Caco-2 (cell line): ENCODE results near the gene SIL1. TPM values are rescaled to one million over a fixed set of nuclear protein-coding genes. Genes with fewer than 3 reads are reported as not detected.

Source experiments
- BruUV-seq: library from RNA; stranded (reverse); fragments of 400-500 nt; replicated peaks from 2 replicates; lab custom pipeline; 2021; lab: Mats Ljungman, UMichigan
- CTCF ChIA-PET: fragments of 300-600 bp; sonication (Branson Sonifier 250); formaldehyde crosslinking; loops from one replicate; lab custom pipeline; 2022; ENCODE audit warnings: antibody characterized with exemption; lab: Charles Lee
- POLR2A ChIA-PET: fragments of 300-600 bp; sonication (Branson Sonifier 250); formaldehyde crosslinking; loops from one replicate; lab custom pipeline; 2022; ENCODE audit warnings: antibody characterized with exemption; lab: Charles Lee
- DNase-seq, 2 experiments: peaks; one replicate each; pipeline versions ENCODE4 v3.0.0 to v3.0.0-alpha.2; 2020 to 2022
- H3K27me3 ChIP-seq: replicated peaks from 2 replicates; pipeline ENCODE4 v1.6.0; 2011; ENCODE audit warnings: low read length; ENCODE audit not compliant: control insufficient read depth, insufficient read depth
- H3K36me3 ChIP-seq: 2 replicates; pipeline ENCODE4 v1.5.1; 2011; ENCODE audit warnings: low read length; ENCODE audit not compliant: control insufficient read depth, insufficient read depth
- H3K4me1 ChIP-seq: fragments of 250-450 bp; sonication (Bioruptor Pico); 2 replicates; pipeline ENCODE4 v1.5.1; 2020; ENCODE audit warnings: mild to moderate bottlenecking
- H3K4me3 ChIP-seq: 2 replicates; pipeline ENCODE4 v1.5.1; 2011; ENCODE audit warnings: low read depth, mild to moderate bottlenecking, control low read depth, low read length
- H3K9me3 ChIP-seq: fragments of 250-450 bp; sonication (Bioruptor Pico); 2 replicates; pipeline ENCODE4 v1.5.1; 2020; ENCODE audit warnings: mild to moderate bottlenecking, moderate library complexity
- H3K27ac Mint-ChIP-seq: one replicate; pipeline ENCODE4 v1.8.0; 2022; ENCODE audit warnings: mixed read lengths; ENCODE audit not compliant: unreplicated experiment
- H3K27me3 Mint-ChIP-seq: one replicate; pipeline ENCODE4 v1.8.0; 2022; ENCODE audit warnings: mixed read lengths; ENCODE audit not compliant: insufficient read depth, unreplicated experiment
- H3K36me3 Mint-ChIP-seq: one replicate; pipeline ENCODE4 v1.8.0; 2022; ENCODE audit warnings: mild to moderate bottlenecking, mixed read lengths; ENCODE audit not compliant: insufficient read depth, unreplicated experiment
- H3K4me1 Mint-ChIP-seq: one replicate; pipeline ENCODE4 v1.8.0; 2022; ENCODE audit warnings: low read depth, mixed read lengths; ENCODE audit not compliant: unreplicated experiment
- H3K4me3 Mint-ChIP-seq: one replicate; pipeline ENCODE4 v1.8.0; 2022; ENCODE audit warnings: mild to moderate bottlenecking, moderate library complexity, mixed read lengths; ENCODE audit not compliant: unreplicated experiment
- H3K9me3 Mint-ChIP-seq: one replicate; pipeline ENCODE4 v1.8.0; 2022; ENCODE audit warnings: mixed read lengths; ENCODE audit not compliant: unreplicated experiment
- CTCF ChIP-seq, 2 experiments: fragments of 200-600 bp in 1 of 2; IDR thresholded peaks; 1 replicate in 1 of 2; 2 replicates in 1 of 2; pipeline versions ENCODE4 v1.5.1 to v1.8.0; 2011 to 2022; ENCODE audit warnings: antibody characterized with exemption in 1 of 2, control low read depth in 1 of 2, inconsistent platforms in 1 of 2, low read depth in 1 of 2, low read length in 1 of 2, mild to moderate bottlenecking in 1 of 2, moderate library complexity in 1 of 2; ENCODE audit not compliant: insufficient read depth in 1 of 2, severe bottlenecking in 1 of 2, unreplicated experiment in 1 of 2
- intact Hi-C: fragments of 100-400 bp; cut with micrococcal nuclease; formaldehyde crosslinking; loops from one replicate; pipeline ENCODE4 v1.10.0; 2022; ENCODE audit not compliant: unreplicated experiment
- total RNA-seq: library from RNA; stranded (reverse); gene quantifications from 2 replicates; pipeline ENCODE4 v1.2.3, GENCODE V29; 2022

SIL1 gene
- total RNA-seq, 1 experiment from 2014 or later = 29.7 TPM

GRCh38 chr5:139068494-139069151 is 129.5 kb downstream of the SIL1 start:
- intact Hi-C loops = no loop called here
- TF ChIP-seq CTCF (IDR thresholded peaks at IDR 0.05; ENCODE audit: insufficient read depth in 1 of 2, low read depth in 1 of 2, low read length in 1 of 2, severe bottlenecking in 1 of 2, unreplicated experiment in 1 of 2) = no peak
- no peaks in the 10 kb centered on the region for H3K9me3 Mint-ChIP-seq
- Histone ChIP-seq H3K27me3 (no peaks in the 10 kb centered on the region), H3K9me3 (no peaks in the 10 kb centered on the region), H3K36me3 (no peaks in the 10 kb centered on the region), H3K4me1 (no peaks in the 10 kb centered on the region), H3K4me3 (no peak overlapping the region)
- no peak overlapping the region for H3K27ac Mint-ChIP-seq
- no peak for DNase-seq
- H3K36me3 Mint-ChIP-seq = no peaks in the 10 kb centered on the region
- no peaks in the 10 kb centered on the region for H3K27me3 Mint-ChIP-seq
- CTCF ChIA-PET = no interaction called here
- peaks cover 8% of the 10 kb centered on the region for H3K4me1 Mint-ChIP-seq
- H3K4me3 Mint-ChIP-seq = no peak overlapping the region
- no TSS peak for BruUV-seq
- POLR2A ChIA-PET = no interaction called here

GRCh38 chr5:139068060-139068459 is 130.1 kb downstream of the SIL1 start:
- Histone ChIP-seq H3K4me1 (no peaks in the 10 kb centered on the region), H3K4me3 (no peak overlapping the region), H3K36me3 (no peaks in the 10 kb centered on the region), H3K9me3 (no peaks in the 10 kb centered on the region), H3K27me3 (no peaks in the 10 kb centered on the region)
- ChIA-PET POLR2A (no interaction called here), CTCF (no interaction called here)
- H3K36me3 Mint-ChIP-seq = no peaks in the 10 kb centered on the region
- peaks cover 8% of the 10 kb centered on the region for H3K4me1 Mint-ChIP-seq
- BruUV-seq = no TSS peak
- H3K27ac Mint-ChIP-seq = no peak overlapping the region
- H3K9me3 Mint-ChIP-seq = no peaks in the 10 kb centered on the region
- H3K27me3 Mint-ChIP-seq = no peaks in the 10 kb centered on the region
- intact Hi-C loops = no loop called here
- H3K4me3 Mint-ChIP-seq = no peak overlapping the region
- no peak for DNase-seq
- no peak for TF ChIP-seq CTCF (IDR thresholded peaks at IDR 0.05; ENCODE audit: insufficient read depth in 1 of 2, low read depth in 1 of 2, low read length in 1 of 2, severe bottlenecking in 1 of 2, unreplicated experiment in 1 of 2)

- H3K27me3 ChIP-seq = no peaks in the 10 kb centered on the region
- no peaks in the 10 kb centered on the region for H3K36me3 Mint-ChIP-seq
Observed at GRCh38 chr5:139065306-139065705, 132.9 kb downstream of the SIL1 start.

More at GRCh38 chr5:139065306-139065705, 132.9 kb downstream of the SIL1 start:
- no peak overlapping the region for H3K27ac Mint-ChIP-seq
- no peak for TF ChIP-seq CTCF (IDR thresholded peaks at IDR 0.05; ENCODE audit: insufficient read depth in 1 of 2, low read depth in 1 of 2, low read length in 1 of 2, severe bottlenecking in 1 of 2, unreplicated experiment in 1 of 2)
- no peak overlapping the region for H3K4me3 Mint-ChIP-seq
- intact Hi-C loops = no loop called here
- Histone ChIP-seq H3K4me1 (no peaks in the 10 kb centered on the region), H3K4me3 (no peak overlapping the region), H3K9me3 (no peaks in the 10 kb centered on the region), H3K36me3 (no peaks in the 10 kb centered on the region)
- no peaks in the 10 kb centered on the region for H3K27me3 Mint-ChIP-seq
- CTCF ChIA-PET = no interaction called here
- H3K9me3 Mint-ChIP-seq = no peaks in the 10 kb centered on the region
- no peak for DNase-seq
- peaks cover 8% of the 10 kb centered on the region for H3K4me1 Mint-ChIP-seq
- POLR2A ChIA-PET = no interaction called here
- no TSS peak for BruUV-seq
